Endothelial cell of hepatic sinusoid (primary cell): ENCODE measurements around the gene PIK3CG.
"Not testable (repeated sequence)": the region's sequence is repeated elsewhere in the genome, so short reads cannot be mapped to it uniquely, and the experiment has no call there.

Experiments used
- in situ Hi-C: cut with HindIII; loops from 2 replicates; pipeline ENCODE4 v1.10.0; 2017; ENCODE audit warnings: low sequenced_read_pairs

PIK3CG gene

DNA sequence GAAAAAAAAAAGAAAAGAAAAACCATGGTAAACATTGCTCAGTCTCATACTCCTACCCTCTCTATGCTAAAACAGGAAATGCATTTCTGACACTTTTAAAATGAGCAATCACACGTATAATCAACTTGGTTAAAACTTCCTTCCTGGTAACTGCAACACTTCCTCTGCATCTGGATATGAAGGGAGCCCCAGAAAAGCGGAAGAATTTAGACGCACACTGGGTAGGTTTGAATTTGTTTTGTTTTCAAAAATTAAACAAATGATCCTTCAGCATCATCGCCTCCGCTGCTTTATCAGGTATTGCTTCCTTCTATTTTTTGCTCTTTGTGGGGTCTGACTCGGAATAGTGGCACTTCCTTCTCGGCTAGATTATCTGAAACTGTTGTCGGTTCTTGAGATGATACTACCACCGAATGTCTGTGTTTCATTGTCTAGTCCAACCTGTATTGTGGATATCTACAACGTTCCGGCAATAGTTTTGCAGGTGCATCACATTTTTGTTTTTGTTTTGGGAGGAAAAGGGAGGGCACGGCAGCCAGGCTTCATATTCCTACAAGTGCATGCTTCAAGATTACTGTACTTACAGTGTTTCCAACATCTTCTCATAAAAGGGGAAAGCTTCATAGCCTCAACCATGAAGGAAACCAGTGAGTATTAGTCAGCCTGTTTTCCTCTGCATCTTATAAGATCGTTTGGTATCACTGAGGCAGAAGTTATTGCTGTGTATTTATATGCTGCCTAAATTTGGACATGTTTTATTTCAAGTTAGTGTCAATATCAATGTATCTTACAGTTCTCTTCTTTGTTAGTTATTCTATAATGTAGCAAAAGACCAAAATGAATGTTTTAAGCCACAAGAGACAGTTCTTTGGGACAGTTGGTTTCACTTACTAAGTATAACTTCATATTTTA is at the start of gene PIK3CG:
PIK3CG (plus strand) TSS at position 153 of the 912 bp plus-strand sequence. CDS start 2,280 bp downstream, outside the sequence.
- in situ Hi-C loops = no loop called here

DNA sequence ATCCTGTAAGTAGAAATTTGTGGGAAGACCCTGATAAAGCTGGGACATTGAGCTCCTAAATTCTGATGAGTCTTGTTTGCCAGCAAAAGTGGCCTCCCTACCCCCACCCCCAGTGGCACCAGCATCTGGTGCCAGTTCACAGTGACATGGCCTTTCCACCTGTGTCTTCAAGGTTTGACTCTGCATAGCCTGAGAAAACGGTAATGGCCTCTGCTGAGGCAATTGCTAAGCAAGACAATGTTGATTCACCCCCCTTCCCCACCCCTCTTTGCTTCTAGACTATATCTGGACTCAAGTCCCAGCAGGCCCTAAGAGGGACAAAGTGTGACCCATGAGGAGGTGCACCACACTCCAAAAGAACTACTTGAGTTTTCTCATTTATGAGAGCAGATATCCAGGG is 48.0 kb upstream of the PIK3CG start:
- in situ Hi-C loops = no loop called here

GRCh38 chr7:106818736-106819135 is 46.3 kb upstream of the PIK3CG start:
- in situ Hi-C loops = no loop called here

- in situ Hi-C loops = no loop called here
Measured at GRCh38 chr7:106819546-106819945, 45.5 kb upstream of the PIK3CG start.

GRCh38 chr7:106820321-106821217 is 44.5 kb upstream of the PIK3CG start:
- in situ Hi-C loops = no loop called here

DNA sequence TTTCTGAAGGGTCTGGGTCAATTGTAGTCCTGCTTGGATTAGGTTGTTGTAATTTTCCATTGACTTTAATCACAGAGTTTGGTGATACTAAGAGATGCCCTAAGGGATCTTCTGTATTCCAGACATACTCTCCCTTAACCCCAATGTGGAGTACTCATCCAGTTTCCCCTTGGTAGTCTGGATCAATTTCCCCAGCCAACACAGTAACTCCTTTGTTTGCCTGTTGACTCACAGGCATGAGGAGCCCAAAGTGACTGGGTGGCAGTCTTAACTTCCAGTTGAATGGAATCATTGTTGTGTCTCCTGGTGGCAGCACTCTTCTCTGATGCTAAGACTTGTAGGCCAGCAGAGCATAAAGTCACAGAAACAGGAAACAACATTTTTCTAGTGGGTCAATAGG is 41.5 kb upstream of the PIK3CG start:
- in situ Hi-C loops = no loop called here

DNA sequence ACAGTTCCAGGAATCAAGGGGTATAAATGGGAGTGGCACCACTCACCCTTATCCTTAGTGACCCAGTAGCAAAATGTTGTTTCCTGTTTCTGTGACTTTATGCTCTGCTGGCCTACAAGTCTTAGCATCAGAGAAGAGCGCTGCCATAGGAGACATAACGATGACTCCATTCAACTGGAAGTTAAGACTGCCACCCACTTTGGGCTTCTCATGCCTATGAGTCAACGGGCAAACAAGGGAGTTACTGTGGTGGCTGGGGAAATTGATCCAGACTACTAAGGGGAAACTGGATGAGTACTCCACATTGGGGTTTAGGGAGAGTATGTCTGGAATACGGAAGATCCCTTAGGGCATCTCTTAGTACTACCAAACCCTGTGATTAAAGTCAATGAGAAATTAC is 40.6 kb upstream of the PIK3CG start:
- in situ Hi-C loops = no loop called here

DNA sequence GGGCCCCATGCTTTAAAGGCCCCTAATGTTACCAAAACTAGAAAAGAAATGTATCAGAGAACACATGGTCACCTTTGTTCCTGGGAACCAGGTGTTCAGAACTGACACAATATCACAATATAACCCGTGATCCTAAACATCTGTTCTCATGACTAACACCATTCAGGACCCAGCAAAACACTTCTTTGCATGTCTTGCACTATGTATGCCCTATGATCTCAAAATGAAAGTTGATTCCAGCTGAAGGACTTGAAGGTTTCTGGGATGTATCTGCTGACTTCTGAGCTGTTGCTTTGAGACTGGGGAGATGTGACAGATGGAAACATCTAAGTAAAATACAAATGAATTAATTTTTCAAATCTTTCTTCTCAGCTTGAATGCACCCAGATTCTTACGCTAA is 37.5 kb upstream of the PIK3CG start:
- in situ Hi-C loops = no loop called here

DNA sequence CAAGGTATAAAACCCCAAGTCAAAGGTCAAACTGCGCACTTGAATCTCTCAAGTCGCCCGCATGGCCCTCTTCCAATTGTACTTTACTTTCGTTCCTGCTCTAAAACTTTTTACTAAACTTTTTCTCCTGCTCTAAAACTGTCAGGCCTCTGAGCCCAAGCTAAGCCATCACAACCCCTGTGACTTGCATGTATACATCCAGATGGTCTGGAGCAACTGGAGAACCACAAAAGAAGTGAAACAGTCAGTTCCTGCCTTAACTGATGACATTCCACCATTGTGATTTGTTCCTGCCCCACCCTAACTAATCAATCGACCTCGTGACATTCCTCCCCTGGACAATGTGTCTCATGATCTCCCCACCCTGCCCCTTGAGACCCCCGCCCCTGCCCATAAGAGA is 35.6 kb upstream of the PIK3CG start:
- in situ Hi-C loops = no loop called here

DNA sequence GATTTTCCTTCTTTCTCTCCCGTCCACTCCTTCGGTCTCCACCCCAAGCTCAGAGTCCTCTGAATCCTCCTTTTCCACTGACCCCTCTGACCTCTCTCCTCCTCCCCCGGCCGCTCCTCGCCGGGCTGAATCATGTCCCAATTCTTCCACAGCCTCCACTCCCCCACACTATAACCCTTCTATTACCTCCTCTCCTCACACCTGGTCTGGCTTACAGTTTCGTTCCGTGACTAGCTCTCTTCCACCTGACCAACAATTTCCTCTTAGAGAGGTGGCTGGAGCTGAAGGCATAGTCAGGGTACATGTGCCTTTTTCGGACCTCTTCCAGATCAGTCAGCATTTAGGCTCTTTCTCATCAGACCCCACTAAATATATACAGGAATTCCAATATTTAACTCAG is 34.2 kb upstream of the PIK3CG start:
- in situ Hi-C loops = not testable (repeated sequence)

- in situ Hi-C loops = no loop called here
Measured at GRCh38 chr7:106836816-106837215, 28.3 kb upstream of the PIK3CG start.

DNA sequence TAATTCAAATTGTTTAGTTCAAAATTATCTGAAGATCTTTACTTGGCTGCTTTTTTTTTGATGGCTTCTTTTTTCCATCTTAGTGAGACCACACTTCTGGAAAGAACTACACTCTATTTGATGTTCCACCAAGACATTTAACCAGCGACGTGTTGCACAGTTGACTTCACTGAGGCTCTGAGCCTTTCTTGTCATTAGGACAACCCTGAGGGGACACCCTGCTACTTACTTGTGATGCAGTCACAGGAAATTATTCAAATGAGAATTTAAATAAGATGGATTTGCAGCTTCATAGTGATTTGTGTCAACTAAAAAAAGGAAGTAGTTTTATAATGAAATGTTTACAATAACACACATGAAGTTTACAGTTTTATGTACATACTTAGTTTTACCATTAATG is 25.6 kb upstream of the PIK3CG start:
- in situ Hi-C loops = no loop called here

- in situ Hi-C loops = no loop called here
Measured at GRCh38 chr7:106840342-106840741, 24.7 kb upstream of the PIK3CG start.

DNA sequence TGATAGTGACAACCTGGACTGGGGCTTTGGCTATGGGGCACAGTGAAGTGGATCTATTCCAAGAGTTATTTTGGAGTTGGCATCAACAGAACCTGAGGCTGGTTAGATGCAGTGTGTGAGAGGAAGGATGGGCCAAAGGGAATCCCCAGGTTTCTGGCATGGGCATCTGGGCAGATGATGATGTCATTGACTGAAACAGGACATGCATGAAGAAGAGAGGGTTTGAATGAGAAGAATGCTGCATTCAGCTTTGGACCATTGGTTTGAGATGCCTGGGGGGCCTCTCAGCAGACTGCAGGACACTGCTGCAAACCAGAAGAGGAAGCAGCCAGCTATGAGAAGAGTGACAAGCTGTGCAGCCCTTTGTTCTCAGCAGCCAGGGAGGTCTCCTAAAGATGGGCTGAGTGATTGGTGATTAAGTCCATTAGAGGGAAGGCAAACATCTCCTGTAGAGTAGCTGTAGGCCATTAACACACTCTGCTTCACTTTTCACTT is 23.1 kb upstream of the PIK3CG start:
- in situ Hi-C loops = no loop called here

DNA sequence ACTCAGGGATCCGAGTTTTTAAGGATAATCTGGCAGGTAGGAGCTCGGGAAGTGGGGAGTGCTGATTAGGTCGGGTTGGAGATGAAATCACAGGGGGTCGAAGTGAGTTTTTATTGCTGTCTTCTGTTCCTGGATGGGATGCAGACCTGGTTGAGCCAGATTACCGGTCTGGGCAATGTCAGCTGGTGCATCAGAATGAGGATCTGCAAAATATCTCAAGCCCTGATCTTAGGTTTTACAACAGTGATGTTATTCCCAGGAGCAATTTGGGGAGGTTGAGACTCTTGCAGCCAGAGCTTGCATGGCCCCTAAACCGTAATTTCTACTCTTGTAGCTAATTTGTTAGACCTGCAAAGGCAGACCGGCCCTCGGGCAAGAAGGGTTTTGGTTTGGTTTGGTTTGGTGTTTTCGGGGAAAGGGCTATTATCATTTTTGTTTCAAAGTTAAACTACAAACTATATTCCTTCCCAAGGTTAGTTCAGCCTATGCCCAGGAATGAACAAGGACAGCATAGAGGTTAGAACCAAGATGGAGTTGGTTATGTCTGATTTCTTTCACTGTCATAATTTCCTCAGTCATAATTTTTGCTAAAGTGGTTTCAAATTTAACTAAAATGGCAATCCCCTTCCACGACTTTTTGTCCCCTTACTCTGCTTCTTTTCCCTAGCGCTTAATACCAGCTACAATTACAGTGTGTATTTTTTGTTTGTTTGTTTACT is 20.6 kb upstream of the PIK3CG start:
- in situ Hi-C loops = no loop called here

GRCh38 chr7:106848049-106848448 is 17.0 kb upstream of the PIK3CG start:
- in situ Hi-C loops = no loop called here

DNA sequence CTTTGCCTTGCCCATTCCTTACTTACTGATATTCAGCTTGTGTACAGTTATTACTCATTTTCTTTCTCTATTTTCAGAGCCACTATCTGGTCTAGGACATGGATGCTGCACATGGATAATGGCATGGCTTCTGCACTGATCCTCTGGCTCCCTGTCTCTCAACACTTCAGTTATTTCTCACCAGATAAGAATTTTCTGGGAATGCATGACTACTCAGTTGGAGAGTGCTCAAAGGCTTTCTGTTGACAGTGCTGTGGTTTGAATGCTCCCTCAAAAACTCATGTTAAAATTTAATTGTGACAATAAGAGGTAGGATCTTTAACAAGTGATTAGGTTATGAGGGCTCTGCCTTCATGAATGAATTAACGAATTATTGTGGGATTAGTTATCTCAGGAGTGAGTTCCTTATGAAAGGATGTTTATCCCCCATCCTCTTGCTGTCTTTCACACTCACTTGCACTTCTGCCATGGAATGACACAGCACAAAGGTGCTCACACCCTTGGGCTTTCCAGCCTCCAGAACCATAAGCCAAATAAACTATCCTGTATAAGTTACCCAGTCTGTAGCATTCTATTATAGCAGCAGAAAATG is 16.1 kb upstream of the PIK3CG start:
- in situ Hi-C loops = no loop called here

DNA sequence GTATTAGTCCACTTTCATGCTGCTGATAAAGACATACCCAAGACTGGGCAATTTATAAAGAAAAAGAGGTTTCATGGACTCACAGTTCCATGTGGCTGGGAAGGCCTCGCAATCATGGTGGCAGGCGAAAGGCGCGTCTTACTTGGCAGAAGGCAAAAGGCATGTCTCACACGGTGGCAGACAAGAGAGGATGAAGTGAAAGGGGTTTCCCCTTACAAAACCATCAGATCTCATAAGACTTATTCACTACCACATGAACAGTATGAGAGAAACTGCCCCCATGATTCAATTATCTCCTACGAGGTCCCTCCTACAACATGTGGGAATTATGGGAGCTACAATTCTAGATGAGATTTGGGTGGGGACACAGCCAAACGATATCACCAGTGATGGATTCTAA is 13.4 kb upstream of the PIK3CG start:
- in situ Hi-C loops = loop anchor here (5.0 kb wide), 1 partner anchor 84 kb away; no protein-coding TSS in a partner anchor

DNA sequence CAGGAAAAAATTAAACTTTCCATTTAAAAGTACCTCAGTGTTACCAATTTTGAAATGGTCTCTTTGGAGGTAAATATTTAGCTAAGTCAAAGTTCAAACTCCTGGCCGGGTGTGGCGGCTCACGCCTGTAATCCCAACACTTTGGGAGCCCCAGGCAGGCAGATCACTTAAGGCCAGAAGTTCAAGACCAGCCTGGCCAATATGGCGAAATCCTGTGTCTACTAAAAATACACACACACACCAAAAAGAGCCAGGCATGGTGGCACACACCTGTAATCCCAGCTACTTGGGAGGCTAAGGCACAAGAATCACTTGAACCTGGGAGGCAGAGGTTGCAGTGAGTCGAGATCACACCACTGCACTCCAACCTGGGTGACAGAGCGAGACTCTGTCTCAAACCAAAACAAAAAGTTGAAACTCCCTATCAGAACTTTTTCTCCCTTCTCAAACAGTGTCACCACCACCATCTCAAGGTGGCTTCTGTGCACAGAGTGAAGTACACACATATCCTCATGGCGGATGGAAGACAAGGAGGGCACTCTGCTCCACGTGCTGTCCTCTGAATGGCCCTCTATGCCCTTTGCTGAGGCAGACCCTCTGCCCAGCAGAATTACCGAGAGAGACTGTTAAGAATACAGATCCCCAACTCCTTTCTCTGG is 11.7 kb upstream of the PIK3CG start:
- in situ Hi-C loops = loop anchor here (5.0 kb wide), 1 partner anchor 86 kb away; no protein-coding TSS in a partner anchor
